Measurements from ENCODE around the gene HSPA12B.

HSPA12B gene

DNA sequence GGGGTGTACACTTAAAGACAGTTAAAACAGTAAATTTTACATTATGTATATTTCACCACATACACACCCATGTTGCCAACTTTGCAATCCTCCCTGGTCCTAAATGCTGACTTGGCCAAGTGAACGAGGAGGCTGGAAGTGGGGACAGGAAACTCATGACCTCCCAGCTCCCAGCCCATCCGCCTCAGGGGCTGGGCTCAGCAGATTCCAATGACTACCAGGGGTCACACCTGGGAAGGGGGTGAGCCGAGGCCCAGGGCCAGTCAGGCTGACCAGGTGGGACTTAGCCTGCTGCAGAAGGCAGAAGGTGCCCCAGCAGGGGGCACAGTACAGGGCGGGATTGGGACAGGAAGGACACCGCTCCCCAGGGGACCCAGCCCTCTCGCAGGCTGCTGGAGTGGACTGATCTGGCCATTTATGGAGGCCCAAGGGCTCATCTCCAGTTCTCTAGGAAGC, 22.4 kb upstream of the HSPA12B start:
- H3K4me3 ChIP-seq (ENCODE audit: low read length) = no peak overlapping the region
- 0 out of 2 replicates have a peak, but pooled peaks cover 2% of the 10 kb centered on the region for H3K27me3 ChIP-seq (ENCODE audit: control insufficient read depth, low read length)
- H3K27ac ChIP-seq (ENCODE audit: low read depth, low read length) = no peak overlapping the region
- no peaks in the 10 kb centered on the region for H3K4me1 ChIP-seq (ENCODE audit: control insufficient read depth, low read length)
- H3K4me2 ChIP-seq (ENCODE audit: low read length) = no peak overlapping the region
- TF ChIP-seq EZH2phosphoT487 (IDR thresholded peaks at IDR 0.05; ENCODE audit: borderline replicate concordance, low read length) = no peak
- TF ChIP-seq, protein P1, sequence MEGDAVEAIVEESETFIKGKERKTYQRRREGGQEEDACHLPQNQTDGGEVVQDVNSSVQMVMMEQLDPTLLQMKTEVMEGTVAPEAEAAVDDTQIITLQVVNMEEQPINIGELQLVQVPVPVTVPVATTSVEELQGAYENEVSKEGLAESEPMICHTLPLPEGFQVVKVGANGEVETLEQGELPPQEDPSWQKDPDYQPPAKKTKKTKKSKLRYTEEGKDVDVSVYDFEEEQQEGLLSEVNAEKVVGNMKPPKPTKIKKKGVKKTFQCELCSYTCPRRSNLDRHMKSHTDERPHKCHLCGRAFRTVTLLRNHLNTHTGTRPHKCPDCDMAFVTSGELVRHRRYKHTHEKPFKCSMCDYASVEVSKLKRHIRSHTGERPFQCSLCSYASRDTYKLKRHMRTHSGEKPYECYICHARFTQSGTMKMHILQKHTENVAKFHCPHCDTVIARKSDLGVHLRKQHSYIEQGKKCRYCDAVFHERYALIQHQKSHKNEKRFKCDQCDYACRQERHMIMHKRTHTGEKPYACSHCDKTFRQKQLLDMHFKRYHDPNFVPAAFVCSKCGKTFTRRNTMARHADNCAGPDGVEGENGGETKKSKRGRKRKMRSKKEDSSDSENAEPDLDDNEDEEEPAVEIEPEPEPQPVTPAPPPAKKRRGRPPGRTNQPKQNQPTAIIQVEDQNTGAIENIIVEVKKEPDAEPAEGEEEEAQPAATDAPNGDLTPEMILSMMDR (IDR thresholded peaks at IDR 0.05; ENCODE audit: low read depth, low read length, poor library complexity, severe bottlenecking) = no peak
- H3K36me3 ChIP-seq (ENCODE audit: control insufficient read depth, low read length) = no peaks in the 10 kb centered on the region
- no peaks in the 10 kb centered on the region for H3K9me3 ChIP-seq (ENCODE audit: control insufficient read depth, insufficient read depth, low read length)
- H3K79me2 ChIP-seq (ENCODE audit: control insufficient read depth, low read length) = no peaks in the 10 kb centered on the region
- H3K9me2 ChIP-seq (replicated peaks; ENCODE audit: control insufficient read depth, low read length) = no peaks in the 10 kb centered on the region
- no peaks in the 10 kb centered on the region for H4K20me1 ChIP-seq (ENCODE audit: control insufficient read depth, insufficient read depth, low read depth, low read length)
- H3F3A ChIP-seq (ENCODE audit: control insufficient read depth, insufficient read depth) = no peaks in the 10 kb centered on the region

- no peaks in the 10 kb centered on the region for H4K20me1 ChIP-seq (ENCODE audit: control insufficient read depth, insufficient read depth, low read depth, low read length)
- no peak overlapping the region for H3K4me2 ChIP-seq (ENCODE audit: low read length)
Measured at GRCh38 chr20:3710703-3711483, 21.6 kb upstream of the HSPA12B start.

DNA sequence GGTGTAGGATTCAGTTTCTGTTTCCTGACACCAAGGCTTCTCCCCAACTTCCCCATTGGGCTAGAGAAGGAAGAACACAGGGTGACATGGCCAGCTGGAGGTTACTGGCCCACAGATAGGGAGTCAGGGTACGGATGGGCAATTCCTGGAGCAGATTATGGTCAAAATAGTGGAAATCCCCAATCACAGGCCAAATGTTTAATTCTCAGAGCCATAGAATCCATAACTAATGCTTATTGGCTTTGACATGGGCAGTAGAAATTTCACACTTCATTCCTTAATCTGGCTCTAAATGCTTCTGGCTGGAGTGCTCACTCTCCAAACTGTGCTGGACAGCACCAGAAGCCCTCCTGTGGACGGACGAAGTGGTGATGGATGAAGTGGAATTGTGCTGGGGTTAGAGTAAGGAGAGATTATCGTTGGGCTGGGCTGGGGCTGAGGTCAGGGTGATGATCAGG, 21.0 kb upstream of the HSPA12B start:
- Histone ChIP-seq H3K9me3 (ENCODE audit: control insufficient read depth, insufficient read depth, low read length) (no peaks in the 10 kb centered on the region), H3K4me1 (ENCODE audit: control insufficient read depth, low read length) (no peaks in the 10 kb centered on the region), H3F3A (ENCODE audit: control insufficient read depth, insufficient read depth) (no peaks in the 10 kb centered on the region), H4K20me1 (ENCODE audit: control insufficient read depth, insufficient read depth, low read depth, low read length) (no peaks in the 10 kb centered on the region), H3K4me3 (ENCODE audit: low read length) (no peak overlapping the region), H3K4me2 (ENCODE audit: low read length) (no peak overlapping the region), H3K79me2 (ENCODE audit: control insufficient read depth, low read length) (no peaks in the 10 kb centered on the region), H3K9me2 (replicated peaks; ENCODE audit: control insufficient read depth, low read length) (no peaks in the 10 kb centered on the region), H3K27ac (ENCODE audit: low read depth, low read length) (no peak overlapping the region), H3K27me3 (ENCODE audit: control insufficient read depth, low read length) (0 out of 2 replicates have a peak, but pooled peaks cover 2% of the 10 kb centered on the region), H3K36me3 (ENCODE audit: control insufficient read depth, low read length) (no peaks in the 10 kb centered on the region)
- no peak for TF ChIP-seq EZH2phosphoT487 (IDR thresholded peaks at IDR 0.05; ENCODE audit: borderline replicate concordance, low read length)
- TF ChIP-seq, protein P1 (IDR thresholded peaks at IDR 0.05; ENCODE audit: low read depth, low read length, poor library complexity, severe bottlenecking) = no peak

More at GRCh38 chr20:3710703-3711483, 21.6 kb upstream of the HSPA12B start:
- H3F3A ChIP-seq (ENCODE audit: control insufficient read depth, insufficient read depth) = no peaks in the 10 kb centered on the region
- H3K27me3 ChIP-seq (ENCODE audit: control insufficient read depth, low read length) = 0 out of 2 replicates have a peak, but pooled peaks cover 2% of the 10 kb centered on the region
- no peaks in the 10 kb centered on the region for H3K79me2 ChIP-seq (ENCODE audit: control insufficient read depth, low read length)
- no peaks in the 10 kb centered on the region for H3K9me3 ChIP-seq (ENCODE audit: control insufficient read depth, insufficient read depth, low read length)
- H3K27ac ChIP-seq (ENCODE audit: low read depth, low read length) = no peak overlapping the region
- H3K4me3 ChIP-seq (ENCODE audit: low read length) = no peak overlapping the region
- H3K9me2 ChIP-seq (replicated peaks; ENCODE audit: control insufficient read depth, low read length) = no peaks in the 10 kb centered on the region
- no peak for TF ChIP-seq EZH2phosphoT487 (IDR thresholded peaks at IDR 0.05; ENCODE audit: borderline replicate concordance, low read length)
- TF ChIP-seq, protein P1 (IDR thresholded peaks at IDR 0.05; ENCODE audit: low read depth, low read length, poor library complexity, severe bottlenecking) = peak; percentile 97
- no peaks in the 10 kb centered on the region for H3K4me1 ChIP-seq (ENCODE audit: control insufficient read depth, low read length)
- H3K36me3 ChIP-seq (ENCODE audit: control insufficient read depth, low read length) = no peaks in the 10 kb centered on the region
